ENCODE measurements around the gene NXPE3. TPM values are rescaled to one million over a fixed set of nuclear protein-coding genes. Genes with fewer than 3 reads are reported as not detected.

Gene NXPE3
- total RNA-seq, 4 donors from 2014 or later, result 8.9 to 15.5 (median 12.5) TPM

- no peak for TF ChIP-seq CTCF (IDR thresholded peaks at IDR 0.05; ENCODE audit: low read depth)
These were observed 88.5 kb downstream of the NXPE3 start for GRCh38 chr3:101867511-101867910.

- no peak for TF ChIP-seq CTCF (IDR thresholded peaks at IDR 0.05; ENCODE audit: low read depth)
These were observed 89.0 kb downstream of the NXPE3 start for GRCh38 chr3:101867996-101868395.

GRCh38 chr3:101868534-101869464, 89.8 kb downstream of the NXPE3 start:
- no peak for TF ChIP-seq CTCF (IDR thresholded peaks at IDR 0.05; ENCODE audit: low read depth)

- TF ChIP-seq CTCF (IDR thresholded peaks at IDR 0.05; ENCODE audit: low read depth), result no peak
These were observed 91.1 kb downstream of the NXPE3 start for GRCh38 chr3:101870138-101870537.

GRCh38 chr3:101873619-101874018, 94.6 kb downstream of the NXPE3 start:
- no peak for TF ChIP-seq CTCF (IDR thresholded peaks at IDR 0.05; ENCODE audit: low read depth)

GRCh38 chr3:101876142-101876541, 97.1 kb downstream of the NXPE3 start:
- no peak for TF ChIP-seq CTCF (IDR thresholded peaks at IDR 0.05; ENCODE audit: low read depth)

Other genes starting within 250 kb of the NXPE3 start
- gene TRMT10C, start 217.3 kb upstream of the NXPE3 start, total RNA-seq, result 10 to 100 TPM; 10.9 to 29.7 (median 16.9) TPM
- gene PCNP, start 205.0 kb upstream of the NXPE3 start, total RNA-seq, result 100 to 1,000 TPM in 3 of 4 donors, 10 to 100 TPM in 1; 88.7 to 160 (median 104) TPM
- gene ZBTB11, start 102.1 kb upstream of the NXPE3 start, total RNA-seq, result 10 to 100 TPM; 16.0 to 20.4 (median 20.1) TPM
- gene RPL24, start 92.5 kb upstream of the NXPE3 start, total RNA-seq, result 1,000 to 10,000 TPM; 1,173 to 1,926 (median 1,408) TPM
- gene CEP97, start 54.6 kb upstream of the NXPE3 start, total RNA-seq, result 1 to 10 TPM; 6.2 to 10.0 (median 6.9) TPM
- gene NFKBIZ, start 70.3 kb downstream of the NXPE3 start, total RNA-seq, result 10 to 100 TPM; 19.2 to 45.8 (median 28.2) TPM

All from subcutaneous adipose tissue (tissue), 4 donors.